WTC11 (cell line): ENCODE results near the gene ADAM33. TPM values are rescaled to one million over a fixed set of nuclear protein-coding genes. Genes with fewer than 3 reads are reported as not detected.

Source experiments
- ATAC-seq: fragments of 200-7000 bp; cut with Tn5 transposase; 2 replicates; pipeline ENCODE4 v1.10.0; 2021; ENCODE audit warnings: mild to moderate bottlenecking, moderate library complexity
- CTCF ChIA-PET: fragments of 300-600 bp; sonication (Branson Sonifier 250); formaldehyde crosslinking; loops from one replicate; lab custom pipeline; 2021; ENCODE audit warnings: antibody characterized with exemption; lab: Charles Lee
- POLR2A ChIA-PET: fragments of 350-600 bp; sonication (Branson Sonifier 250); formaldehyde crosslinking; loops from one replicate; lab custom pipeline; 2021; ENCODE audit warnings: antibody characterized with exemption; lab: Charles Lee
- DNase-seq: peaks from one replicate; pipeline ENCODE4 v3.0.0; 2021; ENCODE audit warnings: low spot score
- H3K27ac Mint-ChIP-seq: 2 replicates; pipeline ENCODE4 v1.8.0; 2021; ENCODE audit warnings: mixed read lengths
- H3K27me3 Mint-ChIP-seq: 2 replicates; pipeline ENCODE4 v1.8.0; 2021; ENCODE audit warnings: low read depth, mild to moderate bottlenecking, moderate library complexity, mixed read lengths
- H3K36me3 Mint-ChIP-seq: 2 replicates; pipeline ENCODE4 v1.8.0; 2021; ENCODE audit warnings: mixed read lengths
- H3K4me1 Mint-ChIP-seq: 2 replicates; pipeline ENCODE4 v1.8.0; 2022; ENCODE audit warnings: mixed read lengths
- H3K4me3 Mint-ChIP-seq: 2 replicates; pipeline ENCODE4 v1.8.0; 2021; ENCODE audit warnings: mild to moderate bottlenecking, moderate library complexity, mixed read lengths
- H3K9me3 Mint-ChIP-seq: 2 replicates; pipeline ENCODE4 v1.8.0; 2021; ENCODE audit warnings: mixed read lengths
- ARID4B ChIP-seq: sonication (generic); formaldehyde crosslinking; IDR thresholded peaks from 2 replicates; pipeline ENCODE4 v1.8.0; 2023; ENCODE audit warnings: missing genetic modification reagents, mild to moderate bottlenecking, borderline replicate concordance
- ATF3 ChIP-seq: sonication (generic); formaldehyde crosslinking; conservative IDR thresholded peaks from 2 replicates; pipeline ENCODE4 v1.8.1; 2022; ENCODE audit warnings: mild to moderate bottlenecking, missing genetic modification reagents
- CREM ChIP-seq: sonication (generic); formaldehyde crosslinking; IDR thresholded peaks from 2 replicates; pipeline ENCODE4 v1.8.1; 2022; ENCODE audit warnings: mild to moderate bottlenecking, missing genetic modification reagents, moderate library complexity
- ETV6 ChIP-seq: sonication (generic); formaldehyde crosslinking; IDR thresholded peaks from 2 replicates; pipeline ENCODE4 v1.8.1; 2022; ENCODE audit warnings: mild to moderate bottlenecking, missing genetic modification reagents
- FOXJ3 ChIP-seq: sonication (generic); formaldehyde crosslinking; IDR thresholded peaks from 2 replicates; pipeline ENCODE4 v1.9.0; 2021; ENCODE audit warnings: missing genetic modification reagents, mild to moderate bottlenecking, borderline replicate concordance
- HMGA2 ChIP-seq: fragments of 250-450 bp; sonication (Bioruptor Pico); IDR thresholded peaks from 2 replicates; pipeline ENCODE4 v1.4.0; 2021; ENCODE audit warnings: mild to moderate bottlenecking, moderate library complexity
- NFE2L1 ChIP-seq: sonication (generic); formaldehyde crosslinking; IDR thresholded peaks from 2 replicates; pipeline ENCODE4 v1.8.1; 2023; ENCODE audit warnings: missing genetic modification reagents
- NFYB ChIP-seq: sonication (generic); formaldehyde crosslinking; conservative IDR thresholded peaks from 2 replicates; pipeline ENCODE4 v1.8.0; 2022; ENCODE audit warnings: low read depth, missing genetic modification reagents
- NR2C2 ChIP-seq: sonication (generic); formaldehyde crosslinking; IDR thresholded peaks from 2 replicates; pipeline ENCODE4 v1.8.0; 2022; ENCODE audit warnings: mild to moderate bottlenecking, missing genetic modification reagents
- OVOL2 ChIP-seq: fragments of 250-450 bp; sonication (Bioruptor Pico); IDR thresholded peaks from 2 replicates; pipeline ENCODE4 v1.9.0; 2021; ENCODE audit warnings: mild to moderate bottlenecking, borderline replicate concordance
- PRDM15 ChIP-seq: sonication (generic); formaldehyde crosslinking; IDR thresholded peaks from 2 replicates; pipeline ENCODE4 v1.8.0; 2022; ENCODE audit warnings: missing genetic modification reagents
- RORB ChIP-seq: fragments of 250-450 bp; sonication (Bioruptor Pico); IDR thresholded peaks from 2 replicates; pipeline ENCODE4 v1.9.0; 2021; ENCODE audit warnings: mild to moderate bottlenecking
- STAT6 ChIP-seq: sonication (generic); formaldehyde crosslinking; conservative IDR thresholded peaks from 2 replicates; pipeline ENCODE4 v1.8.1; 2023; ENCODE audit warnings: mild to moderate bottlenecking, low read depth, missing genetic modification reagents, moderate library complexity
- TEAD1 ChIP-seq: sonication (generic); formaldehyde crosslinking; IDR thresholded peaks from 2 replicates; pipeline ENCODE4 v1.8.0; 2022; ENCODE audit warnings: mild to moderate bottlenecking, missing genetic modification reagents
- USF2 ChIP-seq: sonication (generic); formaldehyde crosslinking; IDR thresholded peaks from 2 replicates; pipeline ENCODE4 v1.8.1; 2023; ENCODE audit warnings: mild to moderate bottlenecking, missing genetic modification reagents, moderate library complexity
- ZBTB21 ChIP-seq: sonication (generic); formaldehyde crosslinking; IDR thresholded peaks from 2 replicates; pipeline ENCODE4 v1.8.1; 2023; ENCODE audit warnings: mild to moderate bottlenecking, missing genetic modification reagents, borderline replicate concordance
- ZMAT4 ChIP-seq: fragments of 250-450 bp; sonication (Bioruptor Pico); IDR thresholded peaks from 2 replicates; pipeline ENCODE4 v1.9.0; 2021; ENCODE audit warnings: mild to moderate bottlenecking
- ZNF219 ChIP-seq: sonication (generic); formaldehyde crosslinking; IDR thresholded peaks from 2 replicates; pipeline ENCODE4 v1.8.0; 2023; ENCODE audit warnings: missing genetic modification reagents, mild to moderate bottlenecking, borderline replicate concordance
- ZNF263 ChIP-seq: sonication (generic); formaldehyde crosslinking; IDR thresholded peaks from 2 replicates; pipeline ENCODE4 v1.8.1; 2022; ENCODE audit warnings: low read depth, mild to moderate bottlenecking, moderate library complexity, missing genetic modification reagents
- total RNA-seq: library from RNA; stranded (reverse); gene quantifications from 3 replicates; pipeline ENCODE4 v1.2.3, GENCODE V29; 2021

The ADAM33 gene
- total RNA-seq, 1 experiment from 2014 or later: 5.3 TPM

GRCh38 chr20:3679749-3680700 lies 1.8 kb downstream of the ADAM33 start (continued):
- no peak for TF ChIP-seq PRDM15 (CRISPR knock-in tag)

GRCh38 chr20:3678856-3679720 lies 2.7 kb downstream of the ADAM33 start:
- Mint-ChIP-seq H3K27ac (no peak overlapping the region), H3K4me3 (no peak overlapping the region), H3K36me3 (no peaks in the 10 kb centered on the region), H3K4me1 (peaks cover 32% of the 10 kb centered on the region), H3K9me3 (no peaks in the 10 kb centered on the region), H3K27me3 (peaks cover 33% of the 10 kb centered on the region)
- no peak for ATAC-seq
- ChIA-PET CTCF (interaction anchor here (1.0 to 3.9 kb wide), 8 partner anchors 17 to 92 kb away, joined by 3 to 70 read pairs (median 4); no protein-coding TSS in a partner anchor), POLR2A (no interaction called here)
- no peak for DNase-seq
- TF ChIP-seq STAT6 (CRISPR knock-in tag): no peak
- TF ChIP-seq ZNF219 (CRISPR knock-in tag): no peak
- TF ChIP-seq ATF3 (CRISPR knock-in tag): no peak
- TF ChIP-seq USF2 (CRISPR knock-in tag): no peak
- no peak for TF ChIP-seq FOXJ3 (CRISPR knock-in tag)
- no peak for TF ChIP-seq ZNF263 (CRISPR knock-in tag)
- TF ChIP-seq NFE2L1: no peak
- no peak for TF ChIP-seq HMGA2 (CRISPR knock-in tag)
- TF ChIP-seq CREM (CRISPR knock-in tag): no peak
- no peak for TF ChIP-seq ZBTB21
- TF ChIP-seq TEAD1: no peak
- TF ChIP-seq NR2C2: no peak

- ChIA-PET CTCF (interaction anchor here (0.6 to 3.5 kb wide), 11 partner anchors 9 to 177 kb away, joined by 3 to 106 read pairs (median 8); partner anchors contain the start of gene SIGLEC1), POLR2A (no interaction called here)
- H3K4me3 Mint-ChIP-seq: no peak overlapping the region
- no peaks in the 10 kb centered on the region for H3K9me3 Mint-ChIP-seq
- H3K27me3 Mint-ChIP-seq: peaks cover 29% of the 10 kb centered on the region
- DNase-seq (no peak), ATAC-seq (no peak)
- no peak overlapping the region for H3K27ac Mint-ChIP-seq
- H3K36me3 Mint-ChIP-seq: no peaks in the 10 kb centered on the region
- peaks cover 28% of the 10 kb centered on the region for H3K4me1 Mint-ChIP-seq
- TF ChIP-seq NR2C2 (no peak), RORB (CRISPR knock-in tag) (no peak), ARID4B (CRISPR knock-in tag) (no peak), ZMAT4 (CRISPR knock-in tag) (no peak), OVOL2 (CRISPR knock-in tag) (no peak), ETV6 (no peak), NFYB (CRISPR knock-in tag) (no peak)
These were observed 3.6 kb downstream of the ADAM33 start for GRCh38 chr20:3678198-3678597.
